Activated CD8-positive, alpha-beta memory T cell treated with anti-CD3 and anti-CD28 coated beads for 1 hour (primary cell): ENCODE measurements around the gene SYCP3.
"Not testable (repeated sequence)": the region's sequence is repeated elsewhere in the genome, so short reads cannot be mapped to it uniquely, and the experiment has no call there.

Source experiments
- DNase-seq, 2 donors: peaks; one replicate each; pipeline ENCODE4 v3.0.0-alpha.2; 2020; ENCODE audit warnings: low read depth in 1 of 2; ENCODE audit errors: extremely low read depth in 1 of 2

The SYCP3 gene

DNA sequence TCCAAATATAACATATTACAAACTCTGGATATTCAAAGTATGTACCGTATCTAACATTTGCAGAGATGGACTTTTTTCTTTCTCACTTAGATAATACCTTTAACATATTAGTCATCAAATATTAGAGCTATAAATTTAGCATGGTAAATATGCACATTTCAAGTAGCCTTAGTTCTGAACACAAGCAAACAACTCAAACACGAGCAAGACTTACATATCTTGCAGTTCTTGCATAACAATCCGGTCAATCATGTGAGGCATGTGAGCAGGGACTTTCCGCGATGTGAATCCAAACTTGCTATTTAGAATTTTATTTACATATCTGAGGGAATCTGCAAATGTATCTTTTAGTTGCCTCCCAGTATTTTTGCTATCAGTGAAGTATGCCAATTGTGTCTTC is 22.1 kb upstream of the SYCP3 start:
- no peak for DNase-seq

DNA sequence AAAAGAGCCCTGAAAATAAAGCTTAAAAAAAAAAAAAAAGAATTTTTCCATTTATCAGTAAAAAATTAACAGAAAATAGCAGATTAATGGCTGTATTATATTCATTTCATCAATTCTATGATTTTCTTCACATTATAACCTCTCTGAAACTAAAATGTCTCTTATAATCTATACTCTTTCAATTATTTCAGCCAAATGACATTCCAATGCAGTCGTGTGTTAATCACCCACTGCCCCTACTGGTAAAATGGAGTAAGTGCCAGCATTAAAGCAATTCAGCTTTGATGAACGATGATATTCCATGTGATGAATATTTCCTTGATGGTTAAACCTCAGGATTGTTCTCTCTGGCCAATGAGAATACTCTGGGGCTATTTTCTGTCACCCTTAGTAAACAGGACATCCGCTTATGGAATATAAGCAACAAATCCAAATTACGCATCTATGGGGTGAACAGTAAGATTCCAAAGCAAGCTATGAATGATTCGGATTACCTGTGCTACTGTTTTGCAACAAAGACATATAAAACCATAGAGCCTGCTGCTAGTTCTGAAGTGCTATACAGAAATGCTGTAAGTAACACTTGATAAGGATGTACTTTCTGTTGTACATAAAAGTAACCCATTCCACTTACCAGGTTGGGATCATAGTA is 20.3 kb upstream of the SYCP3 start:
- DNase-seq, result no peak

DNA sequence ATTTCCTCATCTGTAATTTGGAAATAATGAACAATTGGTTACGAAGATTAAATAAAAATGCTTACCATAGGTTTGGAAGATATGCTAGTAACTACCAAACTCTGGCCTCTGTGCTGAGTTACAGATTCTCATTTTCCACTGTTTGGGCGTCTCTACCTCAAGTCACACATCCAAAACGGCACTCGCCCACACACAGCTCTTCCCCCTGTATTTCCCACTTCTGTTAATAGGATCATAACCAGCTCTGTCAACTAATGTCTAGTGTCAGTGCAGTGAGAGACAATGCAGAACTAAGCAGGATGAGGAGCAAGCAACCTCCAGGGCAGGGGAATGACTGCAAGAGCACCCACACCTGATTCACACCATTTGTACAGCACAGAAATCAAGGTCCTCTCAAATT is 10.9 kb upstream of the SYCP3 start:
- no peak for DNase-seq

DNA sequence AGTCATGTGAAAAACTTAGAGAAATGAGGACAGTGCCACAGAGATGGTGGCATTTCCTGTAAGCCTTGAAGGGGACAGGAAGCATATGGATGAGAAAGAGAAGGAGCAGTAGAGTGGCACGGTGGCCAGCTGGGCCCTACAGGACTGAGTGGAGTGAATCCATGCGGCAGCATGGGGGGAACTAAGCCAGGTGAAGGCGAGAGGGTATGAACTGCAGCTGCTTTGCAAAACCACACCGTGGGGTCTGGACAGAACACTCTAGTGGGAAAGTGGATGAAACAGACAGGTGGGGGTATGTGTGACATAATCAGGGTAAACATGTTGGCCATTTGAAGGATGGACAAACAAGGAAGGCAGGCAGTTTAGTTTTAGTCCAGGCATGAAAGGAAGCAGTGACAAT is 10.4 kb upstream of the SYCP3 start:
- no peak for DNase-seq

DNA sequence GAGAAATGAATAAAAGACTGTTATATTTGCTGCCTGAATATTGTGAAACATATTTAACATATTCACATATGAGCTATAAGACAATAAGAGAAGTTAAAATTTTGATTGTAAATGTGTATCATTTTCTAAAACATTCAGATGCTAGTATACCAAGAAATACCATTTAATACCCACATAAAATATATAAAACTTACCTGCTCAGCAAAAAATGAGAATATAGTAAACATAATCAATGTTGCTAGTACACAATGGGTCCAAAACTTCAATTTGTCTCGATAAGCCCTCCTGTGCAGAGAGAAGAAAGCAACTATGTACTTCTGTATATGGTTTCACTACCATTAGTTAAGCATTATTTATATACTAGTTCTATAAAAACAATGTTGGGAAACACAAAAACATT is 9.6 kb upstream of the SYCP3 start:
- no peak for DNase-seq

DNA sequence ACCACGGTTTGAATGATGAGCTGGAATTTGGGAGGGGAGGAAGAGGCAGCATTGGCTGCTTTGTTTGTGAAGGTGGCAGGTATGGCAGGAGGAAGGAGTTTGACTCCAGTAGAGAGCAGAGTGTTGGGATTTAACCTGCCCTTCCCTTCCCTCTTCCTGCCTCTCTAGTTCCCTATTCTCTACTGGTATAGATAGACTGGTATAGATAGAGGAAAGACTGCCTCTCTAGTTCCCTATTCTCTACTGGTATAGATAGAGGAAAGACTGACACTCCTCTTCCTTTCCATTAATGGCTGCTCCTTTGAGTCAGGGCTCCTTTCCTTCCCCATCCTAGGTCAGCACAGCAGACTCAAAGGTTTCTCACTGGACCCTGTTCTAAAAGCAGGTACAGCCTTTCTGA is 8.4 kb upstream of the SYCP3 start:
- no peak for DNase-seq

DNA sequence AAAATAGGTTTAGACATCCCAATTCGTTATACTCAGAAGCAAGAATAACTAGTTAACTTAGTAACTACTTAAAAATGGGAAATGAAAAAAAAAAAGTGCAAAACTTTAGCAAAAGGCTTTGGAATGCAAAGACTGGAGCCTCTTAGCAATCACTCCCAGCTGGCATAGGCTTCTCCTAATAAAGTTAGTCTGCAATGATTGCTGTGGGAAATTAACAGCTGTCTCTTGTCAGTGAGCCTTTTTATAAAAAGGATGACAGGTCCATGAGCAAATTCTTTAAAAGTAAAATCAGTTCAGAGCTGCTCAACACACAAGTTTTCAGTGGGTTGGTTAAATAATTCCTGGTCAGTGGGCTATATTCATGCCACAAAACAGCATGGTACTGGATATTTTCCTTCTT is 7.4 kb upstream of the SYCP3 start:
- no peak for DNase-seq

DNA sequence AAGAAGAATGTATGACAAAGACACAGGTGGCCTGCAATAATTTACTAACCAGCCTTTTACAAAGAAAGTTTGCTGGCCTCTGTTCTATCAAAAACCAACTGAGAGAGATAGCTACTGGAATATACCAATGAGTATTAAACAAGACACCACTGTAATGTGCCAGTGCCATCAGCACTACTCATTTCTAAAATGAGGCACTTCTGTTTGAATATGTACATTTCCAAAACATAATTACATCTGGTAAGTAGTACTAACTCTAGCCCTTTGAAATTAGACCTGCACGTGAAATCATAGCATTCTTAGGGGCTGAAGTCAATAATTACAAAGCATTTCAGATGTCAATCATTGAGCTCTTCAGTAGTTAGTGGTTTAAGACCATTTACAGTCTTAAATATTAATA is 6.9 kb upstream of the SYCP3 start:
- no peak for DNase-seq

DNA sequence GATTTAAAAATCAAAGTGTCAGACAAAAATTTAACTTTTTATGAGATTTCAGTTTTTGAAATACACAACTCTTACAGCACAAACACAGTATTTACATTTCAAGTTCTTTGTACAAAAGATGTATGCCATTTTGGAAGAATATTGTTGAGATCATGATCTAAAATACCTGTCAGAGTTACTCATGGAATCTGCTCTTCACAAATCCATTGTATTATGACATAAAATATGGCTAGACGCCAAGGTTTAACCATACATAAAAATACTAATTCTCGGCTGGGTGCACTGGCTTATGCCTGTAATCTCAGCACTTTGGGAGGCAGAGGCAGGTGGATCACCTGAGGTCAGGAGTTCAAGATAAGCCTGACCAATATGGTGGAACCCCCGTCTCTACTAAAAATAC is 6.2 kb upstream of the SYCP3 start:
- DNase-seq, result no peak

DNA sequence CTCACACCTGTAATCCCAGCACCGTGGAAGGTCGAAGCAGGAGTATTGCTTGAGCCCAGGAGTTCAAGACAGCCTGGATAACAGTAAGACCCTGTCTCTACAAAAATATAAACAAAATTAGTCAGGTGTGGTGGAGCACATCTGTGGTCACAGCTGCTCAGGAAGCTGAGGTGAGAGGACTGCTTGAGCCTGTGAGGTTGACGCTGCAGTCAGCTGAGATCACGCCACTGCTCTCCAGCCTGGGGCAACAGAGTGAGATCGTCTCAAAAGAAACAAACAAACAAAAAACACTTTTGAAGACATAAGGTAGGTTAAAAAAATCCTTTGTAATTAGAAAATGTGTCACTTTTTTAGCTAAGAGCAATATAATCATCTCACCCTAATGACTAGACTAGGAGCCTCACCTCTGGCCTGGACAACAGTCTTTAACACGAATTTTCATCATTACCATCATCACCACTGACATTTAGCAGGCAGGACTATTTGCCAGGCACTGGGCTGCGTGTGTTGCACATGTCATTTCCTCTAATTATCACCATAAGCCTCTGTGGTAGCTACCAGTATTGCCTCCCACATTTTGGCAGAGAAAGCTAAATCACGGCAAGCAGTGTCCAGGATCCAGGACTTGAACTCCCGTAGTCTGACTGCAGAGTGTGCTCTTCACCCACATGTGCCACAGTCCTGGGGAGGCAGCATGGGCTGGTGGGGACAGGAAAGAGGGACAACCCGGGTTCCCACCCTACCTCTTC is 4.6 kb upstream of the SYCP3 start:
- DNase-seq, result no peak

DNA sequence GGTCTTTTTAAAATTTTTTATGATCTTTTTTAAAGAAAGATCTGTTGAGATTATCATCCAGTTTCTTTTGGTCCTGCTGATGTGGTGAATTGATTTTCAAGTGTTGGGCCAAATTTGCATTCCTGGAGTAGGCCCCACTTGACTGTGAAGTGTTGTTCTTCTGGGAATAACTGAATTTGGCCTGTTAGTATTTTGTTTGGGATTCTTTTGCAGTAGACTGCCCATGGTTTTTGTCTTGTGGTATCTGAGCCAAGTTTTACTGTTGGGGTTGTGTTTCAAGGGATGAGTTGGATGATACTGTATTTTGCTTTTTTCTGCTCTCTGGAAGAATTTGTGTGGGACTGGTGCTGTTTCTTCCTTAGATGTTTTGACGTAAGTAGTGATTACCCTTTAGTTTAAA is 4.0 kb upstream of the SYCP3 start:
- no peak for DNase-seq

DNA sequence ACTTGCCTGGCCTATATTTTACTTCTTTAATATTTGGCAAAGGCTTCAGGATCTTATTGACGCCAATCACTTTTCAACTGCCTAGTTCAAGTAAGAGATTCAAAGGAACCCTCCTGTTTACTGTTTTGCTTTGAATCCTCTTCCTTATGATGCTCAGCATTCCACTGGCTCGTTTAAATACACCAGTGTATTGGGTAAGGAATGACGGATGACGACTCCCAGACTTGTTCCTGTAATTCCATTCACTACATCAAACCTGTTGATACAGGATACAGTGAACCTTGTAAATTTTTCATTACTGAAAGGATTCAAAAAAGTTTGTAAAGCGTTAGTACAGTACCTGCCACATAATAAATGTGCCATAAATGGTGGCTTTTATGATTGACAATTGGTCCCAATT is 1.7 kb upstream of the SYCP3 start:
- DNase-seq, result no peak

DNA sequence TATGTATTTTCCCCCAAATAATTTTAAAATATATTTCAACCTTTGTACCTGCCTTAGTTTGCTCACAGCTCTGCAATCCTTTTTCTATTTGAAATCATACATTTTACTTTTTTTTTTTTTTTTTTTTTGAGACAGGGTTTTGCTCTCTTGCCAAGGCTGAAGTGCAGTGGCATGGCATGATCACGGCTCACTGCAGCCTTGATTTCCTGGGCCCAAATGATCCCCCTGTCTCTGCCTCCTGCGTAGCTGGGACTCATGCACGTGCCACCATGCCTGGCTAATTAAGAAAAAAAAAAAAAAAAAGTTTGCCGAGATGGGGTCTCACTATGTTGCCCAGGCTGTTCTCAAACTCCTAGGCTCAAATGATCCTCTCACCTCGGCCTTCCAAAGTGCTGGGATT is 1.3 kb upstream of the SYCP3 start:
- DNase-seq, result no peak

DNA sequence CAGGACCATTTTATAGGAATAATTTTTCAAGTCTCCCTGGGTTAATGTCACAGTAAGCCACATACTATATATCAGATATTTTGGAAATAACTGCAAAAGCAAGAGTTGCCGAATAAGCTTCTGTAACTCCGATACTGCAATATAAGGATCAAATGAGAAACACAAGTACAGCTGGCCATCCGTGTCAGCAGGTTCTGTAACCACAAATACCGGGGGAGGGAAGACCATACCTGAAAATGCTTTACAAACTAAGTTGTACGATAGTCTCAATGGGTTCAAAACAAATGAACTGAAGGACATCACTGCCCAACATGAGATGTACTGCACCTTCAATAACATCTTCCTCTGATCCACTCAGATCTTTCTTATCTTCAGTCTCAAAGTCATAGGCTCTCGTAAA is 1.8 kb downstream of the SYCP3 start:
- no peak for DNase-seq

DNA sequence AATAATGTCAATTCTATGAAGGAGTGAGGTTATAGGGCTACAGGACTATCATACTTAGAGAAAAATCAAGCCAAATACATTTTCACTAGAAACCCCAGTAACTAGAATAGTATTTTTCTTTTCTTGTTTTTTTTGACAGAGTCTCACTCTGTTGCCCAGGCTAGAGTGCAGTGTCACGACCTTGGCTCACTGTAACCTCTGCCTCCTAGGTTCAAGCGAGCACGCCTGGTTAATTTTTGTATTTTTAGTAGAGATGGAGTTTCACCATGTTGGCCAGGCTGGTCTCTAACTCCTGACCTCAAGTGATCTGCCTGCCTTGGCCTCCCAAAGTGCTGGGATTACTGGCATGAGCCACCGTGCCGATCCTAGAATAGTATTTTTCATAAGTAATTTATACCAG is 4.8 kb downstream of the SYCP3 start:
- not testable (repeated sequence) for DNase-seq

DNA sequence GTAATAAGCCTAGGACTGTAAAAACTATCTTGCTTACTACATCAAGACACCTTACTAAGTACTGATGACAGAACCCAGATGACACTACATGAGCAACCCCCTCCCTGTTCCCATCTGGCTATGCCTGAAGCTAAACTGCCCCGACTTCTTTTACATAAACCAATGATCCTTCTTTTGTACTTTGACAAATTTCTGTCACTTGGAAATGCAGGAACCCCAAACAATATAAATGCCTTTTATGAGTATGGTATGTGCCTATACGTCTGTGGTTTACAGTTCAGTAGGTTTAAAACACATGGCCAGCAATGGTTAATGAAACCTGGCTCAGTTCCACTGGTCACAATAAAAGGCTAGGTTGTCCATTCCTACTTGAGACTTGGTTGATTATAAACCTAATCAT is 6.1 kb downstream of the SYCP3 start:
- DNase-seq, result no peak

DNA sequence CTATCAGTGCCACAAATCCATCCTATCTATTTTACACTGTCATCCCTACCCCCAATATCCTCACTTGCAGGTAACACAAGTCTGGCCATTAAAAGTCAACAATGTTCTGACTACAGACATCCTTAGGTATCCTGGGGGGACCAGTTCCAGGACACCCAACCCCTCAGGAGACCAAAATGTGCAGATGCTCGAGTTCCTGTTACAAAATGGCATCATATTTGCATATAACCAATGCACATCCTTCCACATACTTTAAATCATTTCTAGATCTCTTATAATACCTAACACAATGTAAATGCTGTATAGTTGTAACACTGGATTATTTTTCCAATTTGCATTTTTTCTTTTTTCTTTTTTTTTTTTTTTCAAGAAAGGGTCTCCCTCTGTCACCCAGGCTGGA is 6.9 kb downstream of the SYCP3 start:
- DNase-seq, result no peak

DNA sequence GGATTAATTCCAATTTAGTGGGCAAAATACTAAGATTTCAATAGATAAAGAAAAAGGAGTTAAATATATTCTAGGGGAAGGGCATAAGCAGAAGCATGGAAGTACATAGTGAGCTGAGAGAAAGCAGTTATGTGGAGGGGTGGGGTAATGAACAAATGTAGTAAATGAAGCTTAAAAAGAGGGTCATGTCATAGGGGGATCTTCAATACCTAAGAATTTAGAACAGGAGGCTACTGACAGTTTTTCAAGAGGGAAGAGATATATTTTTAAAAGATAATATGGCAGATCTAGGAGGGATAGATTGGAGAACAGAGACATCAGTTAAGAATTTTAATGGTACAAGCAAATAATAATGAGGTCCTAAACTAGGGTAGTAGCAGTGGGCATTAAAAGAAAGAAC is 9.4 kb downstream of the SYCP3 start:
- no peak for DNase-seq

DNA sequence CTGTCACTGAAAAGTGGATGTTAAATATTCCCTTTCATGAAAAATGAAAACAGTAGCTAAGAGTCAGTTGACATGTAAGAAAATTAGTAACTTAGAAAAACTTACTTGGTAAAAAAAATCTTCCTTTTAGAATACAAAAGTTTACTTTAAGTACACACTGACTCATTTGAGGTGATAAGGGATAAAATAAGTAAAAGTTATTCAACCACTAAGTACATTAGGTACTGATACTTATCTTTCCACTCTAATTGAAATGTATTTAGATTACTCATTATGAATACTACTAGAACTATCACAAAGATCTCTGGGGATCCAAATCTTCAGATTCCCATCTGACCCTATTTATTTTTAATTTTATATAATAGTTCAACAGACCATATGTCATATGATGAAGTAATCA is 12.2 kb downstream of the SYCP3 start:
- DNase-seq, result no peak

DNA sequence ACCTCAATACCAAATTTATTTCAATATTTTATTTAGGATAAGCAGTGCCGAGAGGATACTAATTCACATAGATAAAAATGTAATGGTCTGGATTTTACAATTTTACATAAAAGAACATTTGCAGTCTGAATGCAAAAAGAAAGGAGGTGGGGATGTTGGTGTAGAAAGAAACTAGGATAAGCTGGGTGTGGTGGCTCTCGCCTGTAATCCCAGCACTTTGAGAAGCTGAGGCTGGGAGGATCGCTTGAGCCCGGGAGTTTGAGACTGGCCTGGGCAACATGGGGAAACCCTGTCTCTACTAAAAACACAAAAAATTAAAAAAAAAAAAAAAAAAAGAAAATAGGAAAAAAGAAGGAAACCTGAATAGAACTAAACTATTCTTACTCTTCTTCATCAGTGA is 16.9 kb downstream of the SYCP3 start:
- no peak for DNase-seq

DNA sequence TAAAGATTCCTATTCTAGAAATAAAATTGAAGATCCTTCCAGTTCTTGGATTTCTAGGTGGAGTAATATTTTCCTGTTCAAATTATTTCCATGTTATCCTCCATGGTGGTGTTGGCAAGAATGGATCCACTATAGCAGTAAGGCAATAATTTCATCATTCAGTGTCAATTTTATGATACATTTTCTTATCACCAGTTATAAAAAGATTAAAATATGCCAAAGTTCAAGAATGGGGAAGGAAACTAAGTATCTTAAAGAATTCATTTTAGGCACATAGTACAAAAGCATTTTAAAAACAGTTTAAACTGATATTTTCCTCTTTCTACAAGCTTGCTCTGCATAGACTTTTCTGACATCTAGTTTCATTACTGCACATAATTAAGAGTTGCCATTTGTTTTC is 19.1 kb downstream of the SYCP3 start:
- DNase-seq, result no peak

DNA sequence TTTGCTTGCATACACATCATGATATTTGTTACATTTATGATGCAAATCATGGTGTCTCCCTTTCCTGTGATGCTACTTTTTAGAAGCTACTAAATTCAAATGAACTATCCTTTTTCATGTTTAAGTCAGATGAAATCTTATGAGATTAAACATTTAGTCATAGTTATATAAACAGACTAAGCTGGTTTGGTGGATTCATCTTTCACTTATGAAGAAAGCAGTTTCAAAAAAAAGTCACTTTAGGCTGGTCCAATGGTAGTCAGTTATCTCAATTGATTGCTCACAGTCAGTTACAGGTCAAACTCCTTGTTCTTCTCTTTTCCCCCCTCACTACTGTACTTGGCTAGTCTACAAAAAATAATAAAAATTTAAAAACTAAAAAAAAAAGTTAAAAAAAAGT is 19.7 kb downstream of the SYCP3 start:
- DNase-seq, result no peak

DNA sequence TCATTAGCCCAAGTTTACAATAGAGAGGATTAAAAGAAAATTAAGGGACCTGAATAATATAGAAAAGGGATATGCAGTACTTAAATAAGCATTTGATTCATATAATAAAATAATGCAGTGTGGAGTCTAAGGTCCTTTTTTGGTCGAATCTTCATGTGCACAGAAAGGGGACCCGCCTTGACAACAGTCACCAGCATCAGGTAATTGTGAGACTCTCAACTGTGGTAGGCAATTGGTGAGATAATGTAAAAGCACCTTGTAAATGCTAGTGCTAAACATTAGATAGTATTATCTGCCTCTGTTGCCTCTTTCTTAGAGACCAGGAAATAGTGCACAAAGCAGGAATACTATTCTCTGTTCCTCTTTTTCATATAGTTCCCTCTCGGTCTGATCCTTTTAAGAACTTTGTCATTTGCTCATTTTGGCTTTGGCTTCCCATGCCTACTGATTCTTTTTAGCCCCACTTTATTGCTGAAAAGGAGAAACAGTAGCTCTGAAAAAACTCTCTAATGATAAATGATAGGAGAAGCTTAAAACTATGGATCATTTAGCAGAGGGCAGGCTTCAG is 24.3 kb downstream of the SYCP3 start:
- DNase-seq, result no peak
